ENCODE measurements around the gene ACSL1. TPM values are rescaled to one million over a fixed set of nuclear protein-coding genes. Genes with fewer than 3 reads are reported as not detected.
A peak's percentile ranks its signal among the peaks of the same experiment; 100 is the strongest.

ACSL1 gene
- total RNA-seq, 1 experiment from 2014 or later: 12.5 TPM

- POLR2A ChIA-PET: interaction anchor here (1.1 kb wide), 1 partner anchor 22 kb away, joined by 3 read pairs; no protein-coding TSS in a partner anchor
- intact Hi-C loops (cut with micrococcal nuclease): no loop called here
- BruUV-seq (replicated peaks): no TSS peak
- TF ChIP-seq TCF7L2 (IDR thresholded peaks at IDR 0.05; ENCODE audit: borderline replicate concordance, extremely low read depth, insufficient read depth, insufficient read length): no peak
- no peak for TF ChIP-seq SIN3A (IDR thresholded peaks at IDR 0.05; ENCODE audit: low read depth)
- DNase-seq (ENCODE audit: low read depth, low spot score) (no peak), ATAC-seq (no peak; the same call in 1 of the 2 replicates)
- H3K9ac ChIP-seq (ENCODE audit: low read length): no peak overlapping the region
- RAD21 ChIA-PET (ENCODE audit: low non-redundant PET in 1 of 2, low total read pairs in 2 of 2, uncharacterized antibody in 2 of 2, unreplicated experiment in 2 of 2): no interaction called here
- no peaks in the 10 kb centered on the region for H3K9me2 ChIP-seq (ENCODE audit: insufficient read depth)
- 0 out of 2 replicates have a peak overlapping the region, but pooled peaks have one; percentile 41 for H3K4me2 ChIP-seq (ENCODE audit: low read length)
- H3K4me3 ChIP-seq (replicated peaks in 1 of 2; ENCODE audit: low read depth in 1 of 2, low read length in 2 of 2): no peak overlapping the region
- H4K20me1 ChIP-seq (ENCODE audit: insufficient read depth): no peaks in the 10 kb centered on the region
- no peak overlapping the region for H2AFZ ChIP-seq (ENCODE audit: low read depth, low read length, poor library complexity, severe bottlenecking)
- no peaks in the 10 kb centered on the region for H3K27me3 ChIP-seq (ENCODE audit: insufficient read depth, low read length)
- CTCF ChIA-PET: no interaction called here
- no peak overlapping the region for H3K27ac ChIP-seq (ENCODE audit: low read depth, low read length)
- no peaks in the 10 kb centered on the region for H3K9me3 ChIP-seq (ENCODE audit: control insufficient read depth in 1 of 2, insufficient read depth in 1 of 2, low read depth in 1 of 2, low read length in 2 of 2)
- no peaks in the 10 kb centered on the region for H3K36me3 ChIP-seq (ENCODE audit: control insufficient read depth in 1 of 2, insufficient read depth in 2 of 2, low read length in 2 of 2)
- peaks cover 5 to 13% of the 10 kb centered on the region in 2 experiments; a peak in 3 of 4 replicates for H3K4me1 ChIP-seq (ENCODE audit: control insufficient read depth in 1 of 2, insufficient read depth in 2 of 2, low read length in 2 of 2)
- H3K79me2 ChIP-seq (ENCODE audit: insufficient read depth, low read length): no peaks in the 10 kb centered on the region
Observed at GRCh38 chr4:184792334-184792733, 33.4 kb downstream of the ACSL1 start.

- Histone ChIP-seq H3K4me2 (ENCODE audit: low read length) (no peak overlapping the region), H3K27ac (ENCODE audit: low read depth, low read length) (no peak overlapping the region), H3K9me3 (ENCODE audit: control insufficient read depth in 1 of 2, insufficient read depth in 1 of 2, low read depth in 1 of 2, low read length in 2 of 2) (no peaks in the 10 kb centered on the region), H3K79me2 (ENCODE audit: insufficient read depth, low read length) (no peaks in the 10 kb centered on the region), H3K36me3 (ENCODE audit: control insufficient read depth in 1 of 2, insufficient read depth in 2 of 2, low read length in 2 of 2) (no peaks in the 10 kb centered on the region), H3K9me2 (ENCODE audit: insufficient read depth) (no peaks in the 10 kb centered on the region), H3K4me3 (replicated peaks in 1 of 2; ENCODE audit: low read depth in 1 of 2, low read length in 2 of 2) (no peak overlapping the region), H3K4me1 (ENCODE audit: control insufficient read depth in 1 of 2, insufficient read depth in 2 of 2, low read length in 2 of 2) (peaks cover 5 to 13% of the 10 kb centered on the region in 2 experiments; a peak in 3 of 4 replicates), H3K27me3 (ENCODE audit: insufficient read depth, low read length) (no peaks in the 10 kb centered on the region), H3K9ac (ENCODE audit: low read length) (no peak overlapping the region), H4K20me1 (ENCODE audit: insufficient read depth) (no peaks in the 10 kb centered on the region), H2AFZ (ENCODE audit: low read depth, low read length, poor library complexity, severe bottlenecking) (no peak overlapping the region)
- ChIA-PET CTCF (no interaction called here), RAD21 (ENCODE audit: low non-redundant PET in 1 of 2, low total read pairs in 2 of 2, uncharacterized antibody in 2 of 2, unreplicated experiment in 2 of 2) (no interaction called here), POLR2A (no interaction called here)
- intact Hi-C loops (cut with micrococcal nuclease): no loop called here
- DNase-seq (ENCODE audit: low read depth, low spot score) (no peak), ATAC-seq (no peak)
- TF ChIP-seq JUND (IDR thresholded peaks at IDR 0.05) (no peak), ZFX (IDR thresholded peaks at IDR 0.05) (no peak)
- no TSS peak for BruUV-seq (replicated peaks)
Observed at GRCh38 chr4:184790826-184791225, 34.9 kb downstream of the ACSL1 start.
